CD14-positive monocyte (primary cell): ENCODE measurements around the gene SLC9A9. TPM values are rescaled to one million over a fixed set of nuclear protein-coding genes. Genes with fewer than 3 reads are reported as not detected.

Source experiments
- DNase-seq, 3 donors: peaks; one replicate each; pipeline ENCODE4 v3.0.0-alpha.2; 2011 to 2022
- H2AFZ ChIP-seq: 2 replicates; pipeline ENCODE4 v1.6.0; 2012; ENCODE audit warnings: mild to moderate bottlenecking, low read depth, low read length, inconsistent platforms; ENCODE audit not compliant: insufficient read depth, poor library complexity, severe bottlenecking
- H3K27ac ChIP-seq, 2 donors: 1 replicate in 1 of 2; 2 replicates in 1 of 2; pipeline ENCODE4 v1.5.1; 2012 to 2013; ENCODE audit warnings: low read length in 2 of 2, control low read depth in 1 of 2, inconsistent platforms in 1 of 2, low read depth in 1 of 2, mild to moderate bottlenecking in 1 of 2
- H3K27me3 ChIP-seq, 2 donors: one replicate each; pipeline versions ENCODE4 v1.6.0 to v1.6.1; 2011 to 2013; ENCODE audit warnings: low read length in 2 of 2; ENCODE audit not compliant: control insufficient read depth in 2 of 2, insufficient read depth in 2 of 2
- H3K36me3 ChIP-seq, 2 donors: replicated peaks in 1 of 2; 1 replicate in 1 of 2; 2 replicates in 1 of 2; pipeline versions ENCODE4 v1.5.1 to v1.6.1; 2012 to 2013; ENCODE audit warnings: low read length in 2 of 2, control low read depth in 1 of 2, inconsistent platforms in 1 of 2, mild to moderate bottlenecking in 1 of 2; ENCODE audit not compliant: insufficient read depth in 2 of 2, control insufficient read depth in 1 of 2
- H3K4me1 ChIP-seq, 2 donors: 1 replicate in 1 of 2; 2 replicates in 1 of 2; pipeline versions ENCODE4 v1.5.1 to v1.6.1; 2012 to 2013; ENCODE audit warnings: low read length in 2 of 2, control low read depth in 1 of 2, inconsistent platforms in 1 of 2, mild to moderate bottlenecking in 1 of 2, moderate library complexity in 1 of 2; ENCODE audit not compliant: insufficient read depth in 2 of 2, control insufficient read depth in 1 of 2
- H3K4me2 ChIP-seq: replicated peaks from 2 replicates; pipeline ENCODE3; 2012; ENCODE audit warnings: low read length, moderate library complexity, mild to moderate bottlenecking; ENCODE audit not compliant: poor library complexity, severe bottlenecking; ENCODE audit errors: extremely low read depth
- H3K4me3 ChIP-seq, 3 experiments: fragments of 200-600 bp in 1 of 3; sonication (generic) in 1 of 3; replicated peaks in 1 of 3; 1 replicate in 2 of 3; 2 replicates in 1 of 3; pipeline ENCODE4 v1.5.1; 2011 to 2013; ENCODE audit warnings: low read length in 3 of 3, mild to moderate bottlenecking in 3 of 3, control low read depth in 2 of 3, low read depth in 2 of 3, inconsistent platforms in 1 of 3, moderate library complexity in 1 of 3
- H3K79me2 ChIP-seq: 2 replicates; pipeline ENCODE4 v1.6.0; 2012; ENCODE audit warnings: mild to moderate bottlenecking, control low read depth, inconsistent platforms, low read length, moderate library complexity; ENCODE audit not compliant: insufficient read depth
- H3K9ac ChIP-seq: 2 replicates; pipeline ENCODE4 v1.6.0; 2017; ENCODE audit warnings: low read length, mild to moderate bottlenecking; ENCODE audit not compliant: insufficient read depth, poor library complexity, severe bottlenecking
- H3K9me3 ChIP-seq, 2 donors: replicated peaks in 1 of 2; 1 replicate in 1 of 2; 2 replicates in 1 of 2; pipeline versions ENCODE4 v1.5.1 to v1.6.1; 2012 to 2013; ENCODE audit warnings: low read length in 2 of 2, control low read depth in 1 of 2; ENCODE audit not compliant: control insufficient read depth in 1 of 2, insufficient read depth in 1 of 2
- H4K20me1 ChIP-seq: 2 replicates; pipeline ENCODE4 v1.6.0; 2012; ENCODE audit warnings: mild to moderate bottlenecking, low read length, control low read depth, moderate library complexity; ENCODE audit not compliant: insufficient read depth
- H3K27ac Mint-ChIP-seq, 7 donors: one replicate each; pipeline ENCODE4 v1.8.0; 2020; ENCODE audit warnings: mild to moderate bottlenecking in 7 of 7, mixed read lengths in 7 of 7, moderate library complexity in 6 of 7, inconsistent platforms in 2 of 7
- H3K27me3 Mint-ChIP-seq, 3 donors: one replicate each; pipeline ENCODE4 v1.8.0; 2021 to 2022; ENCODE audit warnings: low read depth in 3 of 3, mild to moderate bottlenecking in 3 of 3, mixed read lengths in 3 of 3, moderate library complexity in 3 of 3, inconsistent platforms in 1 of 3
- H3K36me3 Mint-ChIP-seq, 2 donors: one replicate each; pipeline ENCODE4 v1.8.0; 2020; ENCODE audit warnings: mixed read lengths in 2 of 2, inconsistent platforms in 1 of 2, mild to moderate bottlenecking in 1 of 2
- H3K4me1 Mint-ChIP-seq: one replicate; pipeline ENCODE4 v1.8.0; 2020; ENCODE audit warnings: mild to moderate bottlenecking, mixed read lengths
- H3K4me3 Mint-ChIP-seq, 2 donors: one replicate each; pipeline ENCODE4 v1.8.0; 2020; ENCODE audit warnings: mild to moderate bottlenecking in 2 of 2, mixed read lengths in 2 of 2, moderate library complexity in 1 of 2
- H3K9me3 Mint-ChIP-seq, 7 donors: one replicate each; pipeline ENCODE4 v1.8.0; 2020 to 2022; ENCODE audit warnings: mixed read lengths in 7 of 7, mild to moderate bottlenecking in 6 of 7, moderate library complexity in 6 of 7, inconsistent platforms in 2 of 7
- CTCF ChIP-seq: fragments of 200-600 bp; IDR thresholded peaks from one replicate; pipeline ENCODE4 v1.8.0; 2022; ENCODE audit warnings: antibody characterized with exemption, mild to moderate bottlenecking
- WGBS: methylation state at CpG from one replicate; pipeline ENCODE4 v1.1.5; 2013; ENCODE audit warnings: missing lambda C conversion rate; ENCODE audit not compliant: insufficient coverage; 5-methylcytosine and 5-hydroxymethylcytosine counted together
- intact Hi-C, 2 donors: fragments of 100-400 bp; cut with micrococcal nuclease; formaldehyde crosslinking; loops; one replicate each; pipeline versions ENCODE4 v1.15.0 to v1.15.1; 2023
- polyA plus RNA-seq, 3 donors: library from polyadenylated mRNA; depleted of rRNA in 1 of 3; unstranded in 2 of 3; stranded (reverse) in 1 of 3; fragments of 300-500 nt in 2 of 3; fragments of >200 nt in 1 of 3; fragmentation: Illumina TruSeq in 2 of 3; gene quantifications; 1 replicate in 2 of 3; 2 replicates in 1 of 3; pipeline ENCODE4 v1.2.3, GENCODE V29; 2012 to 2021

Gene SLC9A9
- polyA plus RNA-seq, 3 donors, result 14.1 to 32.8 (median 27.0) TPM

GRCh38 chr3:143830786-143831185, 17.5 kb downstream of the SLC9A9 start:
- intact Hi-C loops, result loop anchor here in 1 of 2 donors (2.0 kb wide), 1 partner anchor 16 kb away; no protein-coding TSS in a partner anchor

GRCh38 chr3:143830063-143830462, 18.2 kb downstream of the SLC9A9 start:
- Histone ChIP-seq H4K20me1 (no peaks in the 10 kb centered on the region), H2AFZ (no peak overlapping the region), H3K27ac (no peak overlapping the region), H3K4me2 (no peak overlapping the region), H3K36me3 (no peaks in the 10 kb centered on the region), H3K9ac (no peak overlapping the region), H3K4me3 (no peak overlapping the region), H3K9me3 (no peaks in the 10 kb centered on the region), H3K4me1 (peaks cover 48 to 59% of the 10 kb centered on the region in 2 donors), H3K79me2 (peaks cover 12% of the 10 kb centered on the region), H3K27me3 (no peaks in the 10 kb centered on the region)
- Mint-ChIP-seq H3K27ac (peak overlapping the region in 1 of 7 donors; percentile 30), H3K4me1 (peaks cover 65% of the 10 kb centered on the region), H3K27me3 (peaks cover 0 to 3% (median 1%) of the 10 kb centered on the region in 3 donors), H3K9me3 (no peaks in the 10 kb centered on the region), H3K36me3 (peaks cover 24 to 25% of the 10 kb centered on the region in 2 donors), H3K4me3 (no peak overlapping the region)
- 60% methylated on average over 1 of the region's 2 CpGs for WGBS
- no peak for TF ChIP-seq CTCF
- intact Hi-C loops, result loop anchor here in 1 of 2 donors (2.0 kb wide), 1 partner anchor 17 kb away; no protein-coding TSS in a partner anchor
- no peak for DNase-seq

More at GRCh38 chr3:143830786-143831185, 17.5 kb downstream of the SLC9A9 start:
- Histone ChIP-seq H2AFZ (no peak overlapping the region), H3K4me2 (peak overlapping the region; percentile 62), H3K27ac (peak overlapping the region in 1 of 2 donors; percentile 74), H3K27me3 (no peaks in the 10 kb centered on the region), H3K9me3 (no peaks in the 10 kb centered on the region), H3K36me3 (no peaks in the 10 kb centered on the region), H3K9ac (no peak overlapping the region), H3K4me3 (peak overlapping the region in 1 of 3 experiments; percentile 43), H3K79me2 (peaks cover 14% of the 10 kb centered on the region), H3K4me1 (peaks cover 42 to 52% of the 10 kb centered on the region in 2 donors), H4K20me1 (no peaks in the 10 kb centered on the region)
- peak overlapping the region; percentile 4 to 50 for H3K4me3 Mint-ChIP-seq
- no peak for TF ChIP-seq CTCF
- H3K27ac Mint-ChIP-seq, result peak overlapping the region; percentile 43 to 85 (median 82)
- no peaks in the 10 kb centered on the region for H3K9me3 Mint-ChIP-seq
- H3K36me3 Mint-ChIP-seq, result peaks cover 25 to 26% of the 10 kb centered on the region in 2 donors
- DNase-seq, result no peak
- H3K4me1 Mint-ChIP-seq, result peaks cover 64% of the 10 kb centered on the region
- peaks cover 0 to 3% (median 1%) of the 10 kb centered on the region in 3 donors for H3K27me3 Mint-ChIP-seq
